Lower lobe of right lung (tissue), 2 donors: Measurements from ENCODE around the gene ADARB1. TPM values are rescaled to one million over a fixed set of nuclear protein-coding genes. Genes with fewer than 3 reads are reported as not detected.

Source experiments
- ATAC-seq, 2 donors: fragments of 200-7000 bp; cut with Tn5 transposase; one replicate each; pipeline ENCODE4 v1.9.1; 2020 to 2022; ENCODE audit warnings: mild to moderate bottlenecking in 2 of 2, moderate library complexity in 2 of 2
- DNase-seq: peaks from one replicate; pipeline ENCODE4 v3.0.0-alpha.2; 2020
- H3K27ac ChIP-seq: fragments of 200-600 bp; one replicate; pipeline ENCODE4 v1.8.0; 2022
- H3K27me3 ChIP-seq: fragments of 200-600 bp; one replicate; pipeline ENCODE4 v1.8.0; 2022; ENCODE audit warnings: low read depth
- H3K36me3 ChIP-seq: fragments of 200-600 bp; one replicate; pipeline ENCODE4 v1.8.0; 2022; ENCODE audit warnings: mild to moderate bottlenecking
- H3K4me1 ChIP-seq: fragments of 200-600 bp; one replicate; pipeline ENCODE4 v1.8.0; 2022
- H3K4me3 ChIP-seq: fragments of 200-600 bp; one replicate; pipeline ENCODE4 v1.8.0; 2022; ENCODE audit warnings: mild to moderate bottlenecking
- H3K9me3 ChIP-seq: fragments of 200-600 bp; one replicate; pipeline ENCODE4 v1.8.0; 2022
- CTCF ChIP-seq: fragments of 200-600 bp; IDR thresholded peaks from one replicate; pipeline ENCODE4 v1.8.0; 2022; ENCODE audit warnings: antibody characterized with exemption, mild to moderate bottlenecking
- intact Hi-C: fragments of 100-400 bp; cut with DNase I; formaldehyde crosslinking; loops from one replicate; pipeline ENCODE4 v1.11.0; 2022
- total RNA-seq: library from RNA; stranded (reverse); fragmentation: NEBNext Ultra II Directional; extraction: Animal tissue kit (Norgen Biotek cat#: 25700); gene quantifications from one replicate; pipeline ENCODE4 v1.2.1, GENCODE V29; 2021
- donor health status: DM: no; HTN: yes; CAD: no; lungs with severe emphysema.

ADARB1 gene
- total RNA-seq, 1 donor from 2014 or later, result 48.2 TPM

GRCh38 chr21:45037986-45038385 is 36.4 kb upstream of the ADARB1 start:
- no peak overlapping the region for H3K27ac ChIP-seq
- H3K27me3 ChIP-seq, result no peaks in the 10 kb centered on the region
- no peak for TF ChIP-seq CTCF
- peaks cover 30% of the 10 kb centered on the region for H3K4me1 ChIP-seq
- H3K9me3 ChIP-seq, result no peaks in the 10 kb centered on the region
- no peaks in the 10 kb centered on the region for H3K36me3 ChIP-seq
- H3K4me3 ChIP-seq, result no peak overlapping the region
- intact Hi-C loops, result no loop called here
- ATAC-seq, result no peak
- no peak for DNase-seq

GRCh38 chr21:45039317-45040156 is 34.8 kb upstream of the ADARB1 start:
- DNase-seq (no peak), ATAC-seq (peak in 1 of 2 donors; percentile 8)
- no peaks in the 10 kb centered on the region for H3K36me3 ChIP-seq
- no peak overlapping the region for H3K4me3 ChIP-seq
- peak overlapping the region; percentile 67 for H3K27ac ChIP-seq
- H3K4me1 ChIP-seq, result peaks cover 25% of the 10 kb centered on the region
- no peaks in the 10 kb centered on the region for H3K9me3 ChIP-seq
- intact Hi-C loops, result no loop called here
- TF ChIP-seq CTCF, result no peak
- no peaks in the 10 kb centered on the region for H3K27me3 ChIP-seq

- Histone ChIP-seq H3K27me3 (no peaks in the 10 kb centered on the region), H3K27ac (peak overlapping the region; percentile 67), H3K4me3 (no peak overlapping the region), H3K9me3 (no peaks in the 10 kb centered on the region), H3K36me3 (no peaks in the 10 kb centered on the region), H3K4me1 (peaks cover 20% of the 10 kb centered on the region)
- DNase-seq (no peak), ATAC-seq (peak; percentile 3 to 19)
- intact Hi-C loops, result no loop called here
- TF ChIP-seq CTCF, result no peak
Measured at GRCh38 chr21:45040157-45040711, 34.1 kb upstream of the ADARB1 start.

- no peak for TF ChIP-seq CTCF
- DNase-seq (no peak), ATAC-seq (peak in 1 of 2 donors; percentile 31)
- H3K36me3 ChIP-seq, result no peaks in the 10 kb centered on the region
- H3K4me3 ChIP-seq, result no peak overlapping the region
- no peaks in the 10 kb centered on the region for H3K27me3 ChIP-seq
- H3K4me1 ChIP-seq, result peaks cover 20% of the 10 kb centered on the region
- no peaks in the 10 kb centered on the region for H3K9me3 ChIP-seq
- peak overlapping the region; percentile 67 for H3K27ac ChIP-seq
- intact Hi-C loops, result no loop called here
Measured at GRCh38 chr21:45040739-45041138, 33.6 kb upstream of the ADARB1 start.

- peak overlapping the region; percentile 67 for H3K27ac ChIP-seq
- peak overlapping the region; percentile 33 for H3K4me3 ChIP-seq
- intact Hi-C loops, result no loop called here
Measured at GRCh38 chr21:45041351-45041805, 33.0 kb upstream of the ADARB1 start.

More at GRCh38 chr21:45041351-45041805, 33.0 kb upstream of the ADARB1 start:
- Histone ChIP-seq H3K27me3 (no peaks in the 10 kb centered on the region), H3K9me3 (peaks cover 1% of the 10 kb centered on the region), H3K36me3 (no peaks in the 10 kb centered on the region), H3K4me1 (peaks cover 20% of the 10 kb centered on the region)
- peak; percentile 86 to 87 for ATAC-seq
- TF ChIP-seq CTCF, result no peak
- peak; percentile 79 for DNase-seq
